ENCODE results near the gene MRC2. TPM values are rescaled to one million over a fixed set of nuclear protein-coding genes. Genes with fewer than 3 reads are reported as not detected.

Gene MRC2
- total RNA-seq, 2 donors from 2014 or later: 34.2 to 73.7 TPM

GRCh38 chr17:62666801-62667591, 39.5 kb downstream of the MRC2 start:
- no peak for DNase-seq (ENCODE audit: low spot score)
- H3K9me3 ChIP-seq: no peaks in the 10 kb centered on the region
- TF ChIP-seq CTCF (IDR thresholded peaks at IDR 0.05) (no peak), POLR2A (IDR thresholded peaks at IDR 0.05) (no peak), POLR2AphosphoS5 (IDR thresholded peaks at IDR 0.05) (no peak)
- WGBS: 90% methylated on average over 39 of the region's 40 CpGs
- H3K27me3 ChIP-seq (replicated peaks; ENCODE audit: insufficient read depth): no peaks in the 10 kb centered on the region
- no peaks in the 10 kb centered on the region for H3K36me3 ChIP-seq
- intact Hi-C loops (cut with DNase I): no loop called here
- no peaks in the 10 kb centered on the region for H3K4me1 ChIP-seq (replicated peaks)
- no peak overlapping the region for H3K27ac ChIP-seq
- no peak overlapping the region for H3K4me3 ChIP-seq

- no peak overlapping the region for H3K27ac ChIP-seq
- peak; percentile 37 for DNase-seq (ENCODE audit: low spot score)
- no peaks in the 10 kb centered on the region for H3K36me3 ChIP-seq
- intact Hi-C loops (cut with DNase I): no loop called here
- no peaks in the 10 kb centered on the region for H3K9me3 ChIP-seq
- H3K4me1 ChIP-seq (replicated peaks): no peaks in the 10 kb centered on the region
- WGBS: 64% methylated on average over 10 of the region's 10 CpGs
- H3K27me3 ChIP-seq (replicated peaks; ENCODE audit: insufficient read depth): no peaks in the 10 kb centered on the region
- no peak overlapping the region for H3K4me3 ChIP-seq
- TF ChIP-seq POLR2AphosphoS5 (IDR thresholded peaks at IDR 0.05): no peak
- TF ChIP-seq POLR2A (IDR thresholded peaks at IDR 0.05): no peak
- no peak for TF ChIP-seq CTCF (IDR thresholded peaks at IDR 0.05)
Measured at GRCh38 chr17:62668091-62668804, 40.8 kb downstream of the MRC2 start.

- DNase-seq (ENCODE audit: low spot score): peak; percentile 82
- 50% methylated on average over 24 of the region's 24 CpGs for WGBS
- intact Hi-C loops (cut with DNase I): no loop called here
- Histone ChIP-seq H3K4me1 (replicated peaks) (no peaks in the 10 kb centered on the region), H3K9me3 (no peaks in the 10 kb centered on the region), H3K4me3 (no peak overlapping the region), H3K27me3 (replicated peaks; ENCODE audit: insufficient read depth) (no peaks in the 10 kb centered on the region), H3K36me3 (no peaks in the 10 kb centered on the region), H3K27ac (peak overlapping the region in 1 of 2 donors; percentile 13)
- TF ChIP-seq POLR2AphosphoS5 (IDR thresholded peaks at IDR 0.05): peak; percentile 73
- no peak for TF ChIP-seq CTCF (IDR thresholded peaks at IDR 0.05)
Measured at GRCh38 chr17:62670202-62670821, 42.8 kb downstream of the MRC2 start.

- peak; percentile 58 for DNase-seq (ENCODE audit: low spot score)
- H3K4me3 ChIP-seq: no peak overlapping the region
- H3K36me3 ChIP-seq: no peaks in the 10 kb centered on the region
- peak overlapping the region in 1 of 2 donors; percentile 40 for H3K27ac ChIP-seq
- WGBS: 32% methylated on average over 14 of the region's 14 CpGs
- no peaks in the 10 kb centered on the region for H3K4me1 ChIP-seq (replicated peaks)
- H3K27me3 ChIP-seq (replicated peaks; ENCODE audit: insufficient read depth): no peaks in the 10 kb centered on the region
- intact Hi-C loops (cut with DNase I): no loop called here
- H3K9me3 ChIP-seq: no peaks in the 10 kb centered on the region
- no peak for TF ChIP-seq POLR2A (IDR thresholded peaks at IDR 0.05)
- TF ChIP-seq CTCF (IDR thresholded peaks at IDR 0.05): peak in 3 of 4 experiments; percentile 5 to 41 (median 21)
Measured at GRCh38 chr17:62671553-62671952, 44.1 kb downstream of the MRC2 start.

Measured in prostate gland (tissue), 2 donors.